GM23248 (cell line): ENCODE measurements around the gene PGRMC1.
"Not testable (repeated sequence)": the region's sequence is repeated elsewhere in the genome, so short reads cannot be mapped to it uniquely, and the experiment has no call there.

Experiments used
- EZH2 ChIP-seq: fragments of 200-600 bp; sonication (generic); IDR thresholded peaks from 2 replicates; pipeline ENCODE4 v1.6.1; 2018; ENCODE audit warnings: antibody characterized with exemption, mild to moderate bottlenecking; ENCODE audit not compliant: insufficient read depth, poor library complexity, severe bottlenecking
- EZH2phosphoT487 ChIP-seq: fragments of 200-600 bp; sonication (generic); IDR thresholded peaks from 2 replicates; pipeline ENCODE4 v1.6.1; 2018; ENCODE audit warnings: antibody characterized with exemption, moderate library complexity, mild to moderate bottlenecking, low read depth; ENCODE audit not compliant: insufficient read depth

GRCh38 chrX:119207483-119207882 is 28.6 kb upstream of the PGRMC1 start:
- not testable (repeated sequence) for TF ChIP-seq EZH2, EZH2phosphoT487
